GM19324 (cell line): ENCODE measurements around the gene TEX36.
"Not testable (repeated sequence)": the region's sequence is repeated elsewhere in the genome, so short reads cannot be mapped to it uniquely, and the experiment has no call there.

ENCODE experiments used
- ATAC-seq: cut with Tn5 transposase; IDR thresholded peaks from one replicate; pipeline ENCODE4 v1.9.1; 2021; ENCODE audit warnings: mild to moderate bottlenecking, moderate library complexity; ENCODE audit not compliant: unreplicated experiment, low FRiP score

TEX36 gene

GRCh38 chr10:125692601-125693523 lies 9.9 kb upstream of the TEX36 start:
- no peak for ATAC-seq

DNA sequence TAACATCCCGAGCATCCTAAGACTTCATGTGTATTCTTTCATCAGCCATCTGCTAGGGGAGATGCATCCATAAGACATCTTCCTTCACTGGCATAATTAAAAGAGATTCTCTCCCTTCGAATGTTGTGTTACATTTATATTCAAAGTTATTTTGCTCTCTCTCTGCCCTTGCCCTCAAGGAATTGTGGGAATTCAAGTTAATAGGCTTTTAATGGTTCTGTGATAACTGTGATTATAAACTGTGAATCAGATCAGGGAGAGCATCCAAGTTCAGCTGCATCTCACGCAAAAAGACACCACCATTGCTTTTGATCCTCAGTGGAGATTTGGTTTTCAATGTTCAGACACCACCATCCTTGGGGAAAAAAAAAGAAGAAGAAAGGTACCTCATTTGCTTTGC lies 9.2 kb upstream of the TEX36 start:
- ATAC-seq, result no peak

DNA sequence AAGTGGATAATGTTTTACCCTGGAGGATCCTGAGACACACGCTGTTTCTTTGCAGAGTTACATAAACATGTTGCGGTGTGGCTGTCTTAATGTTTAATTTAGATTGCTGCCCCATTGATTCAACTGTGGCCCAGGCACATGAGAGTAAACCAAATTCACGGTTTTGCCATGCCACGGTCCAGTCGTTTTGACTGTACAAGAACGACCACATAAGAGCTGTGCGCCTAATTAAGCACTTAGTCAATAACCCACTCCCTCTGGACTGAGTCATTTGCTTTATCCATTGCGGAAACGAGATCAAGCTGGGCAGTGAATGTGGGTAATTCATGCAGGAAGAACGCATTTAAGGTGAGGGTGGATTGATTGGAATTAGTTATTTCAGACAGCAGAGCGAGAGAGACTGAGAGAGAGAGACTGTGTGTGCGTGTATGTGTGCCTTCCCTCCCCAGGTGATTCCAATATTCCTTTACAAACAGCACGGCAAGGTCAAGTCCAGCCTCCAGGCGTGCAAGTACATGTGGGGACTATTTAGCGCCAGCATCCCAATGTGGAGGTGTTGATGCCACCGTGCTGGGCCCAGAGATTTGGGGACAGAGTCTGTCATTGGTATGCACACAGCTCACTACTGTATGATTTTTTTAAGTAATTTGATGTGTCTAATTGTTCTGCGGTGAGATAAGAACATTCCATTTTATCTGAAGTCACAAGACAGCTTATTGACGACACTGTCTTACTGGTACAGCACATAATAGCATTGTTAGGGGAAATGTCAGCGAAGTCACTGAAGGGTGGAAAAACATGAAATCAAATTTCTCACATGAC lies 8.4 kb upstream of the TEX36 start:
- no peak for ATAC-seq

DNA sequence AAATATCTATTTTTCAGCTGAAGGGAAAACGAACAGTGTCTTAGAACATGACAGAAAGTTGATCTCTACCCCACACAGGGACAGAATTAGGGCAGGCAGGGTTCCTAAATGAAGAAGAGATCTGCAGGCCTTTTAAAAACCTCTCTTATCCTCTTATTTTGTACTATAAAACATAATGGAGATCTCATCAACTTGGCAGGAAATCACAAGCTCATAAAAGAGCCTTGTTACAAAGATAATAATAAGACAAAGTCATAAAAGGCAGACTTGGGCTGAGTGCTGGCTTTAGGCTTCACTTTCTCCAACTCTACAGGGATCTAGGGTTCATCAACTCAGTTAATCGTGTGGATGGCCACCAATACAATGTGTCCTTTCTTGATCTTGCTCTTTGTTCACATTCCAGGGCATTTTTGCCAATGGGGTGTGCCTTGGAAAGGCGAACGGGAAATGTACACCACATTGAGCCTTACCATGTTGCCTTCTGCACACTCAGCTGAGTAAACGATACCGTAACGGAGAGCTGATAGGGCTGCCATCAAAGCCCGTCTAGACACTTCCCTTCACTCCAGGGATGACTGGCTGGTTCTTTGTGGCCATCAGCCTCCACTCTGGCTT lies 7.1 kb upstream of the TEX36 start:
- no peak for ATAC-seq

GRCh38 chr10:125687507-125688185 lies 4.7 kb upstream of the TEX36 start:
- no peak for ATAC-seq

DNA sequence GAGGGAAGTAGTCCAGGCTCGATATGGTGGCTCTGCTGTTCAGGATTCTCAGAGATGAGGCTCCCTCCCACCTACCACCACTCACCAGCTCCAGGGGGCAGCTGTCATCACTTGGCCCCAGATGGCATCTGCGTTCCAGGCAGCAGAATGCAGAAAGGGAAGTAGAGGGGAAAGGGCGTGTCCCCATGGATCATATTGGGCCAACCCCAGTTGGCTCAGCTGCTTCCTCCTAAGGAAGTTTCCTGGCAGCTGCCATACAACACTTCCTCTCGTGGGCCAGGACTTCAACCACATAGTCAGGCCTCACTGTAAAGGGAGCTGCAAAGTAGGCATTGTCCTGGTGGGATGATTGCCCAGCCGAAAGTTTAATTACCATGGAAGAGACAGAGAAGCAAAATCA lies 1.6 kb upstream of the TEX36 start:
- ATAC-seq, result no peak

GRCh38 chr10:125683821-125684220 lies 858 bp upstream of the TEX36 start:
- no peak for ATAC-seq

GRCh38 chr10:125679436-125679835 lies 3.5 kb downstream of the TEX36 start:
- no peak for ATAC-seq

DNA sequence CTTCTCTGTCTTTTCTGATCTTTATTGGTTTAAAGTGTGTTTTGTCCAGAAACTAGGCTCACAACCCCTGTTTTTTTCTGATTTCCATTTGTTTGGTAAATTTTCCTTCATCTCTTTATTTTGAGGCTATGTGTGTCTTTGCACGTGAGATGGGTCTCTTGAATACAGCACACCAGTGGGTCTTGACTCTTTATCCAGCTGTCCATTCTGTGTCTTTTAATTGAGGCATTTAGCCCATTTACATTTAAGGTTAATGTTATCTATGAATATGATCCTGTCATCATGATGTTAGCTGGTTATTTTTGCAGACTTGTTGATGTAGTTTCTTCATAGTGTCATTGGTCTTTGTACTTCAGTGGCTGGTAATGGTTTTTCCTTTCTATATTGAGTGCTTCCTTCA lies 10.1 kb downstream of the TEX36 start:
- ATAC-seq, result no peak

DNA sequence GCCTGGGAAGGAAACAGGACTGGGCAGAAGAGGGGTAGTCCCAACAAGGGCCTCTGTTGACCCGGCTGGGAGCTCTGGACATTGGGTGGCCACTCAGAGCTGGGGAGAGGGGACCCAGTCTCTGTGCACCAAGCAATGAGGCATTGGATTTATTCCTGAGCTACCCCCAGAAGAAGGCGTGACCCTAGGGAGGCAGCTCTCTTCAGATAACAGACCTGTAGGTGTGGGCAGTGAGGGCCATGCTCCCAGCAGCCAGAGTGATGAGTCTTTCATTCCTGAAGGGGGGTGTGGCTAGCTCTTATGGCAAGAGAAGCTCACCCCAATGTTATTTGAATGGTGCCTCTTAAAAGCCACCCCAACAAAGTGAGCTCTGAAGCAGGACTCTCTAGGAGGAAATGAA lies 20.4 kb downstream of the TEX36 start:
- ATAC-seq, result no peak

DNA sequence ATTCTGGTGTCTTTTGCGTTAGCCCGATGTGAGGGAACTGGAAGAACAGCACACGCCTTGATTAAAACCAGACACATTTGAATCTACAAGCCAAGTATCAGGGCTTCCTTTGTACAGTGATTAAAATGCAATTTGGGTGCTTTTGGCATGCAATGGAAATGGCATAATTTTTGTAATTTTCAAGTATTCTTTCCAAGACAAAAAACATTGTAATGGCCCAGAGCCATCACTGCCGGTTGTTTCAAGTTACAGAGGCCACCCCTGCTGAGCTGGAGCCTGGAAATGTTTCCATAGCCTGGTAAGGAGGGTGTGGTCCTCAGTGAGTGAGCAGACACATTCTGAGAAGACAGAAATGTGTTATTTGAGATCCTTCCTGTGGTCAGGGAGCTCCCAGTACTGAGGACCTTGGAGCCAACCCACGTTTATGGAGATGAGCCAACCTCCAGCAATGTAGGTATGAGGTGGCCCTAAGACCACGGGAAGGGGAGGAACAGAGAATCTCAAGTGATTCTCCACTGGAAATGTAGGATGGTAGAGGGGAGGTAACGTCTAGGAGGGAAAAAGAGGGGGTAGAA lies 20.9 kb downstream of the TEX36 start:
- ATAC-seq, result no peak

DNA sequence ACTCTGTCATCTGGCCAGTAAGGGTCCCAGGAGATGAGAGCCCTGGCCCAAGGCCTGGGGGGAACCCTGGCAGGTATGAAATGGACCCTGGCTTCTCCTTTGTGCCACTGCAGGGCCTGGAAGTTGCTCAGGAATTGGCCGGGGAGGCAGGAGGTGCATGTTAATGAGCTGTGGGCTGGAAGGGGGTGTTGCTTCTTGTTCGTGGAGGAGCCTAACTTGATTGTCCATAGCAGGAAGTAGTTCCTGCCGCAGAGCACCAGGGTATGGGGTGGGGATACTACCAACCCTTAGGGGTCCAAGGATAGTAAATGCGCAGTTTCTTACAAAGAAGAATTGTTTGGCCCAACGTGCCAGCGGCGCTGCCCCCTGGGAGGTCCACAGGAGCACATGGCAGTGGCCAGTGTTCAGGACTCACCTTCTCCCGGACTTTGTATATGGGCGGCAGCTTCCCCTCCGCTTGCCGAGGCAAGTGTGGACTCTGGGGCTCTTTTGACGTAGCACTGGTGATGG lies 21.5 kb downstream of the TEX36 start:
- ATAC-seq, result no peak

- ATAC-seq, result no peak
These were observed 23.9 kb downstream of the TEX36 start for GRCh38 chr10:125659071-125659470.

DNA sequence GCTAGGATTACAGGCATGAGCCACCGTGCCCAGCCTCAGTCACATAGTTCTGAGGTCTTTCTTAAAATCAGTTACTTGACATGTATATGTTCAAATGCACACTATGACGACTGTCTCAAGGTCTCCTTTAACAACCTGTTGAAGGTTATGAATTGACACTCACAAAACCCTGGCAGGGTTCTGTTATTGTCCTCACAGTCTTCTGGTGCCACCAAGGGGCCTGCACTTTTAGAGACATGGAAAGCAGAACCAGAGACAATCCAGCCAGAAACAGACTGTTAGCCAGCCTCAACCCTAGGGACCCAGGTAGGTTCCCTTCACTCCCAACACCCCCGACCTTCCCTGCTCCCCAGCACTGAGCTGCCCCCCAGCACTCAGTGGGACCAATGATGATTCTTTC lies 26.4 kb downstream of the TEX36 start:
- no peak for ATAC-seq

- ATAC-seq, result not testable (repeated sequence)
These were observed 29.9 kb downstream of the TEX36 start for GRCh38 chr10:125653113-125653512.

- ATAC-seq, result no peak
These were observed 36.7 kb downstream of the TEX36 start for GRCh38 chr10:125646311-125646710.

GRCh38 chr10:125641398-125641797 lies 41.6 kb downstream of the TEX36 start:
- no peak for ATAC-seq

GRCh38 chr10:125640653-125641052 lies 42.3 kb downstream of the TEX36 start:
- no peak for ATAC-seq

DNA sequence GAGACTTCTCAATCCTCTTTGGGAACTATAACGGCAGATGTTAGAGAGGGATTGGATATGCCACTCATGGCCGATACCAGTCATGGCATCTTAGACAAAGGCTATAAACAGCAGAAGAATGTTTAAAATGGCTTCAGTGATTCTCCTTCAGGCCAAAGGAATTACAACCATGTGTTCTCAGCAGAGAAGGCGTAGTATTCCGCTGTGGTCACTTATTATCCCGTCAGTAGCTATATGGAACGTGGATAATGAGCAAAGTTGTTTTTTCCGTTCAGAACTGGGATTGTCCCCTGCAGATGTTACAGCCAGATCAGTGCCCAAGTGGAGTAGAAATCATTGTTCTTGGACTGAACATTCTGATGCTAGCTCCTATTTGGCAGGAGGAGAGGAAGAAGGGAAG lies 43.1 kb downstream of the TEX36 start:
- no peak for ATAC-seq

DNA sequence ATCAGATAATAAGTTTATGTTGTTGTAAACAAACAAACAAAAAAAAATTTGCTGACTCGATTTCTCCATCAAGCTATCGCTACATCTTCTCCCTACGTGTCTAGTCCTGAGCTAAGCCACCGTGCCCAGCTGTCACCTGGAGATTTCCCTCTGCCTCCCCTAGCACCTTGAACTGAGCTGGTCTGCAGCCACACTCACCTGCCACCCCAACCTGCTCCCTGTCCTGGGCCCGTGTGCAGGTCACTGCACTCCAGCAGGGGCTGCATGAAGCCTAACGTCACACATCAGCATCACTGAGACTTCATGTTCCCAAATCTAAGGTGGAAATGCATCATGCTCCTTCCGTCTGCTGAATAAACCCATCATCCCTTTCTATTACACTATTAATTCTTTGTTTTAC lies 44.4 kb downstream of the TEX36 start:
- no peak for ATAC-seq
